ENCODE data around the gene TMEM121.

The TMEM121 gene

DNA sequence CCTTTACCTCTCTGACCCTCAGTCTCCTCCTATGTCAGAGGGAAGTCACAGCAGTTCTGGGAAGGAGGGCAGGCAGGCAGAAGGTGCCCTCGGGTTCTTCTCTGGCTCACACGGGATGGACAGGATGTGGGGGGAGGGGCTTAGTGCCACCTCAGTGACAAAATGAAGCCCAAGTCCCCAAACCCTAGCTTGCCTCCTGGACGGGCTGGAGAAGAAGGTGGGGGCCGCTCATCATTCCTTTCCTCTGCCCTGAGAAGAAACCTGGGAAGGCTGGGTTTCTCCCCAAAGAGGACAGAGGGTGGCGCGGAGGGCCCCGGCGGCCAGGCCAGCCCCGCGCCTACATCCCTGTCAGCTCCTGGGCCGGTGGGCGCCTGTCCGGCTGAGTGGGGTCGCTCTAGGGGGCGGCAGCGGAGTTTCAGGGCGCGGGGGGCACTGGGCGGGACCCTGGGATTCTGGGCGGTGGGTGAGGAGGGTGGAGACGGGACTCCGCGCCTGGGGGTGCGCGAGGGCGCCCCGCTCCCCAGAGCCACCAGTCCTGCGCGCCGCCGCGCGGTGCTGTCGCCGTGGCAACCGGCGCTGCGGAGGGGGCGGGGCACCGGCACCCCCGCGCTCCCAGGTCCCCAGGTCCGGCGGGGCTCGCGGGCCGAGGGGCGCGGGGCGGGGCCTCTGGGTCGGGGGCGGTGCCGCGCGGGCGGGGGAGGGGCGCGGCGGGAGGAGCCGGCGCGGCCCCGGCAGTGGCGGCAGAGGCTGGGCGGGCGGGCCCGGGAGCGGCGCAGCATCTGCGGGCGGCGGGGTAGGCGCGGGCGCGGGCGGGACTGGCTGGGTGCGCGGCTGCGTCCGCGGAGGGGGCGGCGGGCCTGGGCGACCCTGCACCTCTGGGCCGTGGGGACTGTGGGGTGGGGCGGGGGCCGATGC, at the start of gene TMEM121:
Gene TMEM121 (plus strand): TSS at position 723 of the 915 bp plus-strand sequence. CDS start 2,252 bp downstream, outside the sequence.
- DNase-seq, result peak; percentile 29

GRCh38 chr14:105476831-105477659, 49.3 kb upstream of the TMEM121 start:
- no peak for DNase-seq

DNA sequence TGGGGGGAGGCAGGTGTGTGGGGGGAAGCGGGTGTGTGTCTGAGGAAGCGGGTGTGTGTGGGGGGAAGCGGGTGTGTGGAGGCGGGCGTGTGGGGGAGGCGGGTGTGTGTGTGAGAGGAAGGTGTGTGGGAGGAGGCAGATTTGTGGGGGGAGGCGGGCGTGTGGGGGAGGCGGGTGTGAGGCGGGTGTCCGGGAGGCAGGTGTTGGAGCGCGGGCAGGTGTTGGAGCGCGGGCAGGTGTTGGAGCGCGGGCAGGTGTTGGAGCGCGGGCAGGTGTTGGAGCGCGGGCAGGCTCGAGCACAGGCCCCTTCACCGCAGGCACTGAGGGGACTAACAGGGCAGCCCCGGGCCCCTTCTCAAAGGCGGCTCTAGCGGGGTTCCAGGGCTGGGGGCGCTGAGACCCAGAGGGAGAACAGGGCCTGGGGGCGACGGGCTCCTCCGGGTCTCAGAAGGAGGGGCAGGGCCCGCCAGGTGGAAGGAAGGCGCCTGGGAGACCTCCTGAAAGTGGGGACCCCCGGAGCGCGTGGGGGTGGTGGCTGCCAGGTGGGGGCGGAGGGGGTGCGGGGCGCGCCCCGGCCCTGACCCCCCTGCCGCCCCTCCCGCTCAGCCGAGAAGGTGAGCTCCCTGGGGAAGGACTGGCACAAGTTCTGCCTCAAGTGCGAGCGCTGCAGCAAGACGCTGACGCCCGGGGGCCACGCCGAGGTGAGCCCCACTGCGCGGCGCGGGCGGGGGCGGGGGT, 48.6 kb upstream of the TMEM121 start:
- DNase-seq, result no peak

- DNase-seq, result no peak
Measured at GRCh38 chr14:105478398-105479251, 47.8 kb upstream of the TMEM121 start.

DNA sequence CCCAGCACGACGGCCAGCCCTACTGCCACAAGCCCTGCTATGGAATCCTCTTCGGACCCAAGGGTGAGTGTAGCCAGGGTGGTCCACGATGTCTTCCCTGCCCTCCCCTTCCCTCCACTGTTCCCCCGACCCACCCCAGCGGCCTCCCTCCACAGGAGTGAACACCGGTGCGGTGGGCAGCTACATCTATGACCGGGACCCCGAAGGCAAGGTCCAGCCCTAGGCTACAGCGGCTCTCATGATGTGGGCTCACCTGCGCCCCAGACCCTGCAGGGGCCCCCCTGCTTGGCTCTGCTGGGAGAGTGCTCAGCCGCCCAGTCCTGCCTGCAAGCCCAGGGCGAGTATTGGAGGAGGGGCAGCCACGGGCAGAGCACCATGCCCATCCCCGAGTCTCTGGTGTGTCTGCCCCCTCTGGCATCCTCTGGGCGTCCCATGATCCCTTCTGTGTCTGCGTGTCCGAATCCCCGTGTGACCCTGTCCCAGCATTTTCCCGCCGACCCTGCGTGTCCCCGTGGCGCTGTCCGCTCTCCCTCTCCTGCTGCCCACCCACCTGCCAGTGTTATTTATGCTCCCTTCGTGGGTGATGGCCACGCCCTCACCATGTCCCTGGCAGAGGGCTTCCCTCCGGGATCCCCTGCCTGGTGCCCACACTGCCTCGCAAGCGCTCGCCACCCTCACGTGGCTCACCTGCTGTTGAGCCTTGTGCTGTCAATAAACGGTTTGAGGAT, 46.8 kb upstream of the TMEM121 start:
- no peak for DNase-seq

DNA sequence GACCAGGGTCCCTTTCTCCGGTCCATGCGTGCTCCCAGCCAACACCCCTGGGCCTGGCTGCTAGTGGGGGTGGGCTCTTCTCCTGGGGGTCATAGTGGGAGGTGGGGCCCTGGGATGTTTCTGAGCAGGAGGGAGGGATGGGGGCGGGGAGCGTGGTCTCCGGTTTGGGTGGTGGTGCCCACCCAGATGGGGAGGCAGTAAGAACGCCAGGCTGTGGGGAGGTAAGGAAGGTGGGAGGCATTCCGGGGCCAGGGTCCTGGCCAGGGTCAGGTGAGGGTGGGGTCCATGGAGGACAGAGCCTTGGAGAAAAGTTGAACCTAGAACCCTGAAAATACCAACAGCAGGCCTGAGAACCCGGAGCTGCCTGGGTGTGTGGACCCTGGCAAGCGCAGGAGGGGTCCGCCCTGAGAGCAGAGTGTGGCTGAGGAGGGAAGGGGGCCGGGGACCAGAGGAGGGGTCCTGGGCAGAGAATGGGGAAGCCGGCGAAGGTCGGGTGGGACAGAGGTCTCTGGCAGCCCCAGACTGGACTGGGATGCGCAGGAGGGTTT, 46.1 kb upstream of the TMEM121 start:
- DNase-seq, result no peak

DNA sequence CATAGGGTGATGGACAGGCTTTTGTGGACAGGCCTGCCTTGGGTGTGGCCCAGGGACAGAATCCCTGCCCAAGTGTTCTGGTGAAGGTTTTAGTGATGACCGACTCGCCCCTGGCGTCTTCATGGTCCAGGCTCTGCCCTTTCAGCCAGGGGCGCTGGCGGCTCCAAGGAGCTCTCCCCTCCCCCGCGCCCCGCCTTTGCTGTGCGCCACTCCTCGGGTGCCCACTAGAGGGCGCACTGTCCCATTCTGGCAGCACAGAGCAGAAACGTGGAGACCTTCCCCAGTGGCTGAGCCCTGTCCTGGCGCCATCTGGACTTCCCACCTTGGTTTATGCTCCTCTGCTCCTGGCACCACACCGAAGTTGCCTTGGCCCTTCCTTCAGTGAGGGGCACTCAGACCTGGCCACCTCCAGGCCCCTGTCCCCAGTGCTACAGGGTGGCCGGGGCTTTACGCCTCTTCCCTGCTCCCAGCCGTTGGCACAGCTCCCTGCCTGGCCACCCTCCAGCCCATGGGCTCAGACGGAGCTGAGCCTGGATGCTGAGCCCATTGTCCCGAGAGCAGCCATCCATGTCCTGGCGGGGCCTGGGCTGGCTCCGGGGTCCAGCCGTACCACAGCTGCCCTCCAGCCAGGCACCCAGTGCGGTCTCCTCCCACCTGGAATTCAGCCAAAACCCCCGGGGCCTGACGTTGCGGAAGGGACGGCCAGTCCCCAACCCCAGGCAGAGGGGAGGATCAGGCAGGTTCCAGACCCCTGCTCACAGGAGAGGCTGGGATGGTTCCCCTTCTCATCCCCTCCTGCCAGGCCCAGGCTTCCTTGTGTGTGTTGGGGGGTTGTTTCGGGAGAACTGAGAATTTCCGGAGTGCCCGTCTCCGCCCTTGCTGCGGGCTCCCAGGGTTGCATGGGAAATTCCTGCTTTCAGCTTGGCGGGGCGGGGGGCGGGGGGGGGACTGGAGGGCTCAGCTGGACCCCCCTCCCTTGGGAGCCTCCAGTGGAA, 45.3 kb upstream of the TMEM121 start:
- DNase-seq, result peak; percentile 94

DNA sequence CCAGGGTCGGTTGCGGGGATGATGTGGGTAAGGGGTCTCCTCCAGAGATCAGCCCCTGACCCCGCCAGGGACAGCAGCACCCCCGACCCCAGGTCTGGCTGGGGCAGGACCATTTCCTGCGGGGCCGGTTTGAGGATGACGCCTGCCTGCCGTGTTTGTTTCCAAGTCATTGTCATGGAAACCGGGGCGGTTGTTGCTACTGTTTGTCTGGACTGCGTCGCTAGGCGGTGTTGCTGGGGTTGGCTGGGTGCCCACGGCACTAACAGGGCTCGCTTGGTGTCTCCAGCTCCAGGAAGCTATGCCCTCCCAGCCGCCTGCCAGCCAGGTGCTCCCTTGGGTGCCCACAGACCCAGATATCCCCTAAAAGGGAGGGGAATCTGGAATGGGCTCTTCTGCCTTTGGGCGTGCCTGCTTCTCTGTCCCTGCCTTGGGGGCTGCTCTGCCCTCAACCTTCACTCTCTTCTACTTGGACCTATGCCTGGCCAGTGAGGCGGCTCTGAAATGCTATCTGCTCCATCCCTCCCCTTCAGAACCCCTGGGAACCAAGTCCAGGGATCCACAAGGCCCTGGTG, 44.4 kb upstream of the TMEM121 start:
- peak; percentile 95 for DNase-seq

DNA sequence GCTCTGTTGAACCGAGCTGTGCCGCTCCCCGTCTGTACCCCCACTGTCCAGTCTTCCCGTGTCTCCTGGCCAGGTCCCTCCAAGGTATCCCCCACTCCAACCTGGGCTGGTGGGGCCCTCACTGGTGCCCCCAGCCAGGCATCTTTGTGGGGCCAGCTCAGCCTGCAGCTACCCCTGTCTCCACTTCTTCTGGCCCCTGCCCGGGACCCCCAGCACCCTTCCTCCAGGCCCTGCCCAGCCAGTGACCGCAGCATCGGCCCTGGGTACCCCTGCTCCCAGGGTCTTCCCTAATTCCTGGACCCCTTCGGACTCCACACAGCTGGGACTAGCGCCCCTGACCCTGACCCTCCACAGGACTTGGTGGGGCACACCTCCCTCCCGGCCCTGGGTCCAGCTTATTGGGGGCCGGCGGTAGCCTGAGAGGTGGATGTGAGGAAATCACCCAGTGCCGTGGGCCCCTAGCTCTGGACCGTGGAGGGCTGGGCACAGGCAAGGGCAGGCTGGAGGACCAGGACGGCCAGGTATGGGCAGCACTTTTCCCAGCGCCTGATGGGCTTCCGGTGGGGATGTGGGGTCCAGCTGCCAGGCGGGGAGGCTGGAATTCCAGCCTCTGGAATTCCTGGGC, 43.8 kb upstream of the TMEM121 start:
- no peak for DNase-seq

- DNase-seq, result no peak
Measured at GRCh38 chr14:105483300-105484068, 42.9 kb upstream of the TMEM121 start.

DNA sequence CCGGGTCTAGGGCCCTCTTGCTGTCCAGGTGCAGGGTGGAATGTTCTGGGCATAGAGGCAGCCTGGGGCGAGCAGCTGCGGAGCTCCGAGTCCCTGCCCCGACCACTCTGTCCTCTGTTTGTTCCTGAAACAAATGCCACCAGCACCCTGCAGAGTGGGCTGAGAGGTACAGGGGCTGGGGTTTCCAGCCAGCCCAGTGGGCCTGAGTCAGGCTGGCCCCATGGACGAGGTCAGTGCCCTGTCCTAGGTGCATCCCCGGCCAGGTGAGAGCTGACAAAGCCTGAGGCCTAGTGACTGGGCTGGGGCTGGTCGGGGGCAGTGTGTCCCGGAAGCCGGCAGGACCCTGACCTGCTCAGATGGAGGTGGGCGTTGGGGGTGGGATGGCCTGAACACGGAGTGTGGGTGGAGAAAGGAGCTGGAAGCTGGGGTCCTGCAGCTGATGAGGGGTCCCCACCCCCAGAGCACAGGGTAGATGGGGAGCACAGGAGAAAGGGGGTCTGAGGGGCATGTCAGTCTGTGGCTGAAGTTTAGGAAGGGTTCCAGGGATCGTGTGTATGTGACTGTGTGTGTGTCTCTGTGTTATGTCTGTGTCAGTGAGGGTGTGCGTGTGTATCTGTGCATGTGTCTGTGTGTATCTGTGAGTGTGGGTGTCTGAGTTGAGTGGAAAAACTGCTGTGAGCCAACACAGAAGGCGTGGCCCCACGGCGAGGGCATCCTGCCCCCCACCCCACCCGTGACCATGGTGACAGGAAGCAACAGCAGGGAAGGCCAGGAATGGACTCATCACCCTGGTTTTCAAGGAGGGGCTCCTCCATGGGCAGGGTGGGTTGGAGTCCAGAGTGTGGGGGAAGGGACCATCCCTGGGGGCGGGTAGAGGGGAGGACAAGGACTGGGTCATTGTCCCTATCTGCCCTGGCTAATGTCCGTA, 42.0 kb upstream of the TMEM121 start:
- DNase-seq, result no peak

DNA sequence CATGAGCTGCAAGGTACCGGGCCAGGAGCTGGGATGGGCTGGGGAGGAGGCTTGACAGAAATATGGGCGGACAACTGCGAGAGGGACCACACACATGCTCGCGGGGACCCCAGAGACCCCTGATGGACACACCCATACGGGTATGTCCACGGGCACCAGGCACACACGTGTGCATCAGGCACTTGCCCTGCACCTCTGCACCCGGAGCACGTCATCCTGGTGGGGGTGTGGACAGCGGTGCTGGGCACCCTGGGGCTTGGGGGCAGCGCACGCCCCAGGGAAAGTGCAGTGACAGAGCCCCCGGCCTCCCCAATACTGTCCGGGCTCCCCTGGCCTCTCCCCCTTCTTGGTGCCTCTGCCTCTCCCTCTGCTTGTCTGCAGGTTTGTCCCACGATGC, 41.4 kb upstream of the TMEM121 start:
- DNase-seq, result no peak

DNA sequence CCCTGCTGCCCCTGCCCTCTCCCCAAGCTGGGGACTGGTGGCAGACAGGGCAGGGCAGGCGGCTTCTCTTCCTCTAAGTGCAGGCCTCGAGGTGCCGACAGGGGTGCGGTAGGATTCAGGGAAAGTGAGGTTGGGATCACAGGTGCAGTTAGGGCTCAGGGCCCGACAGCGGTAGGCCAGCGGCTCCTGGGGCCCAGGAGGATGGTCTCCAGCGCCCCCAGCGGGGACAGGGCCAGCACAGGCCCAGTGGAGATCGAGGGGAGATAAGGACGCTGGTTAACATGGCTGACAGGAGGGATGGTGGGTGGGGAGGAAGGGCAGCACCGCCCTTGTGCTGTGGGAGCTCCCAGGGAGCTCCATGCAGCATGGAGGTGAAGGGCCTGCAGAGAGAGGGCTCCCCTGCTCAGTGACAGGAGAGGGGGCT, 40.6 kb upstream of the TMEM121 start:
- peak; percentile 59 for DNase-seq

GRCh38 chr14:105486163-105486973, 40.0 kb upstream of the TMEM121 start, which contains the start of gene CRIP1:
TSS of gene CRIP1 (plus strand) at chr14:105486886. CDS start at chr14:105487260, 374 bp downstream.
- no peak for DNase-seq

- DNase-seq, result peak; percentile 77
Measured at GRCh38 chr14:105486974-105487448, 39.4 kb upstream of the TMEM121 start.

Measured in activated CD4-positive, alpha-beta T cell treated with anti-CD3 and anti-CD28 coated beads, Interleukin-2, Interleukin-6, amounts not matched to agents 100 ng/mL and 50 ng/mL, durations not matched to agents 16 hours and 8 hours (primary cell).